Kidney (tissue), 22 donors: ENCODE results near the gene GFRA1. TPM values are rescaled to one million over a fixed set of nuclear protein-coding genes. Genes with fewer than 3 reads are reported as not detected.

Experiments used
- DNase-seq, 5 donors: peaks; one replicate each; pipeline ENCODE4 v3.0.0-alpha.2; 2013 to 2020
- FAIRE-seq: peaks from 2 replicates; lab custom pipeline; 2012; peaks lifted over from hg19 to GRCh38; lab: Jason Lieb, UNC
- H3K27ac ChIP-seq, 2 donors: one replicate each; pipeline ENCODE4 v1.7.0; 2013; ENCODE audit warnings: low read depth in 2 of 2, low read length in 2 of 2, inconsistent platforms in 1 of 2
- H3K27me3 ChIP-seq: one replicate; pipeline ENCODE4 v1.7.1; 2013; ENCODE audit warnings: low read length, inconsistent platforms; ENCODE audit not compliant: control insufficient read depth, insufficient read depth
- H3K36me3 ChIP-seq, 3 donors: one replicate each; pipeline versions ENCODE4 v1.7.0 to v1.7.1; 2013; ENCODE audit warnings: low read length in 3 of 3, control low read depth in 1 of 3, inconsistent platforms in 1 of 3; ENCODE audit not compliant: insufficient read depth in 3 of 3, control insufficient read depth in 2 of 3
- H3K4me1 ChIP-seq, 3 donors: one replicate each; pipeline versions ENCODE4 v1.7.0 to v1.7.1; 2013; ENCODE audit warnings: low read length in 3 of 3, inconsistent platforms in 1 of 3, low read depth in 1 of 3; ENCODE audit not compliant: control insufficient read depth in 2 of 3, insufficient read depth in 2 of 3
- H3K4me3 ChIP-seq, 3 donors: one replicate each; pipeline versions ENCODE4 v1.7.0 to v1.8.1; 2013; ENCODE audit warnings: low read length in 3 of 3, control low read depth in 1 of 3, inconsistent platforms in 1 of 3
- H3K9ac ChIP-seq, 3 donors: one replicate each; pipeline versions ENCODE4 v1.7.0 to v1.7.1; 2013; ENCODE audit warnings: low read length in 3 of 3, control low read depth in 1 of 3, inconsistent platforms in 1 of 3
- H3K9me3 ChIP-seq, 3 donors: one replicate each; pipeline versions ENCODE4 v1.7.0 to v1.7.1; 2013; ENCODE audit warnings: low read length in 3 of 3, control low read depth in 1 of 3, inconsistent platforms in 1 of 3; ENCODE audit not compliant: control insufficient read depth in 2 of 3, insufficient read depth in 1 of 3
- CTCF ChIP-seq: IDR thresholded peaks from 3 replicates; pipeline ENCODE4 v1.5.1; 2012; ENCODE audit warnings: mild to moderate bottlenecking, moderate library complexity, borderline replicate concordance; ENCODE audit not compliant: insufficient read depth; ENCODE audit errors: extremely low read depth
- intact Hi-C: fragments of 100-400 bp; cut with DNase I; formaldehyde crosslinking; loops from one replicate; pipeline ENCODE4 v1.11.1; 2022
- long read RNA-seq, 10 donors: library from polyadenylated mRNA in 1 of 10; unstranded in 1 of 10; transcript quantifications; one replicate each; pipeline ENCODE4 v2.0.0 and lab custom pipeline, GENCODE V29; 2021 to 2026
- polyA plus RNA-seq: library from polyadenylated mRNA; stranded (reverse); fragments of 350-450 nt; fragmentation: Illumina TruSeq; extraction: RNeasy Lipid Tissue Mini Kit (QIAGEN cat#74804); gene quantifications from one replicate; pipeline ENCODE4 v1.2.3, GENCODE V29; 2014; ENCODE audit warnings: low read depth, low replicate concordance; ENCODE audit not compliant: insufficient read depth
- total RNA-seq: library from RNA; stranded (reverse); fragmentation: NEBNext Ultra II Directional; extraction: Animal tissue kit (Norgen Biotek cat#: 25700); gene quantifications from one replicate; pipeline ENCODE4 v1.2.1, GENCODE V29; 2021
- donor health status: control.
- donor health status: control.
- donor health status: control.
- donor health status: control.
- donor health status: control.
- donor health status: DM: yes; HTN: yes; CAD: no.
- donor health status: Normal renal cell carcinoma (clear cell type).

Gene GFRA1
- total RNA-seq (22.3 TPM), polyA plus RNA-seq (3.0 TPM)
- long read RNA-seq, donor 1: 0 reads
- long read RNA-seq, donor 2, full-length matches to known transcripts: 5 of 5 reads
- long read RNA-seq, donor 2, partial matches to known transcripts: 0 of 5 reads
- long read RNA-seq, donor 2, other reads (novel, unspliced or antisense): 0 of 5 reads
- long read RNA-seq, donor 3: 0 reads
- long read RNA-seq, donor 4, full-length matches to known transcripts: 1 of 1 reads
- long read RNA-seq, donor 4, partial matches to known transcripts: 0 of 1 reads
- long read RNA-seq, donor 4, other reads (novel, unspliced or antisense): 0 of 1 reads
- long read RNA-seq, donor 5: 0 reads
- long read RNA-seq, donor 6: 0 reads
- long read RNA-seq, donor 7, partial matches to known transcripts: 1 of 6 reads
- long read RNA-seq, donor 7, other reads (novel, unspliced or antisense): 5 of 6 reads
- long read RNA-seq, donor 8, full-length matches to known transcripts: 1 of 1 reads
- long read RNA-seq, donor 8, partial matches to known transcripts: 0 of 1 reads
- long read RNA-seq, donor 8, other reads (novel, unspliced or antisense): 0 of 1 reads
- long read RNA-seq, donor 9, full-length matches to known transcripts: 2 of 2 reads
- long read RNA-seq, donor 9, partial matches to known transcripts: 0 of 2 reads
- long read RNA-seq, donor 9, other reads (novel, unspliced or antisense): 0 of 2 reads
- long read RNA-seq, donor 10, full-length matches to known transcripts: 1 of 1 reads
- long read RNA-seq, donor 10, partial matches to known transcripts: 0 of 1 reads
- long read RNA-seq, donor 10, other reads (novel, unspliced or antisense): 0 of 1 reads

GRCh38 chr10:116272440-116273283, at the start of gene GFRA1:
GFRA1 (minus strand) TSS chr10:116273206; CDS start chr10:116272029, 1,177 bp downstream.
- H3K27ac ChIP-seq: peak within 1 kb of the TSS in 1 of 2 donors; percentile 30
- H3K4me1 ChIP-seq: peaks cover 0 to 9% (median 0%) of the 10 kb centered on the region in 3 donors
- peaks cover 3% of the 10 kb centered on the region for H3K27me3 ChIP-seq
- H3K9me3 ChIP-seq: no peaks in the 10 kb centered on the region
- FAIRE-seq (no peak), DNase-seq (peak in 4 of 5 donors; percentile 56 to 85 (median 68))
- no peaks in the 10 kb centered on the region for H3K36me3 ChIP-seq
- H3K9ac ChIP-seq: peak within 1 kb of the TSS in 1 of 3 donors; percentile 73
- intact Hi-C loops: loop anchor here (10.0 kb wide), 1 partner anchor 328 kb away; no protein-coding TSS in a partner anchor
- no peak for TF ChIP-seq CTCF
- peak within 1 kb of the TSS; percentile 44 to 86 (median 55) for H3K4me3 ChIP-seq

GRCh38 chr10:116316503-116316902, 43.5 kb upstream of the GFRA1 start:
- no peaks in the 10 kb centered on the region for H3K27me3 ChIP-seq
- no peaks in the 10 kb centered on the region for H3K9me3 ChIP-seq
- DNase-seq (peak in 1 of 5 donors; percentile 8), FAIRE-seq (no peak)
- H3K4me3 ChIP-seq: no peak overlapping the region
- no peak overlapping the region for H3K9ac ChIP-seq
- H3K4me1 ChIP-seq: no peaks in the 10 kb centered on the region
- no peak for TF ChIP-seq CTCF
- no peaks in the 10 kb centered on the region for H3K36me3 ChIP-seq
- intact Hi-C loops: no loop called here
- no peak overlapping the region for H3K27ac ChIP-seq

GRCh38 chr10:116312548-116312947, 39.5 kb upstream of the GFRA1 start:
- FAIRE-seq: no peak
- intact Hi-C loops: no loop called here

More at GRCh38 chr10:116312548-116312947, 39.5 kb upstream of the GFRA1 start:
- no peaks in the 10 kb centered on the region for H3K9me3 ChIP-seq
- H3K4me1 ChIP-seq: no peaks in the 10 kb centered on the region
- no peaks in the 10 kb centered on the region for H3K36me3 ChIP-seq
- DNase-seq: no peak
- TF ChIP-seq CTCF: no peak
- no peak overlapping the region for H3K27ac ChIP-seq
- H3K4me3 ChIP-seq: no peak overlapping the region
- no peak overlapping the region for H3K9ac ChIP-seq
- no peaks in the 10 kb centered on the region for H3K27me3 ChIP-seq
